HL-60 (cell line): ENCODE results near the gene INTS7.

Source experiments
- POLR2AphosphoS5 ChIP-seq: IDR thresholded peaks from 2 replicates; pipeline ENCODE4 v1.6.1; 2012; ENCODE audit warnings: low read depth
- TF ChIP-seq, protein P1 (sequence below): IDR thresholded peaks from one replicate; pipeline ENCODE4 v1.5.1; 2011; ENCODE audit warnings: low read length, control low read depth, inconsistent platforms; ENCODE audit not compliant: insufficient read depth
- TF ChIP-seq, protein P2 (sequence below): IDR thresholded peaks from 2 replicates; pipeline ENCODE4 v1.6.1; 2012; ENCODE audit warnings: low read depth; ENCODE audit not compliant: insufficient replicate concordance

DNA sequence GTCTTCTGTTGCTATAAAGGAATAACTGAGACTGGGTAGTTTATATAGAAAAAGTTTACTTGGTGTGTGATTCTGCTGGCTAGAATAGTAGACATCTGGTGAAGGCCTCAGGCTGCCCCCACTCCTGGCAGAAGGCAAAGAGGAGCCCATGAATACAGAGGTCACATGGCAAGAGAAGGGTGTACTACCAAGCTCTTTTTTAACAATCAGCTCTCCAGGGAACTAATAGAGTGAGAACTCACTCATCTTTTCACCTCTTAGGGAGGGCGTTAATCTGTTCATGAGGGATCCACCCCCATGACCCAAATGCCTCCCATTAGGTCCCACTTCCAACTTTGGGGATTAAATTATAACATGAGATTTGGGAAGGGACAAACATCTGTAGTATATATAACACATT, 9.5 kb upstream of the INTS7 start:
- TF ChIP-seq, protein P1, sequence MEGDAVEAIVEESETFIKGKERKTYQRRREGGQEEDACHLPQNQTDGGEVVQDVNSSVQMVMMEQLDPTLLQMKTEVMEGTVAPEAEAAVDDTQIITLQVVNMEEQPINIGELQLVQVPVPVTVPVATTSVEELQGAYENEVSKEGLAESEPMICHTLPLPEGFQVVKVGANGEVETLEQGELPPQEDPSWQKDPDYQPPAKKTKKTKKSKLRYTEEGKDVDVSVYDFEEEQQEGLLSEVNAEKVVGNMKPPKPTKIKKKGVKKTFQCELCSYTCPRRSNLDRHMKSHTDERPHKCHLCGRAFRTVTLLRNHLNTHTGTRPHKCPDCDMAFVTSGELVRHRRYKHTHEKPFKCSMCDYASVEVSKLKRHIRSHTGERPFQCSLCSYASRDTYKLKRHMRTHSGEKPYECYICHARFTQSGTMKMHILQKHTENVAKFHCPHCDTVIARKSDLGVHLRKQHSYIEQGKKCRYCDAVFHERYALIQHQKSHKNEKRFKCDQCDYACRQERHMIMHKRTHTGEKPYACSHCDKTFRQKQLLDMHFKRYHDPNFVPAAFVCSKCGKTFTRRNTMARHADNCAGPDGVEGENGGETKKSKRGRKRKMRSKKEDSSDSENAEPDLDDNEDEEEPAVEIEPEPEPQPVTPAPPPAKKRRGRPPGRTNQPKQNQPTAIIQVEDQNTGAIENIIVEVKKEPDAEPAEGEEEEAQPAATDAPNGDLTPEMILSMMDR, result no peak
- no peak for TF ChIP-seq POLR2AphosphoS5
- TF ChIP-seq, protein P2, sequence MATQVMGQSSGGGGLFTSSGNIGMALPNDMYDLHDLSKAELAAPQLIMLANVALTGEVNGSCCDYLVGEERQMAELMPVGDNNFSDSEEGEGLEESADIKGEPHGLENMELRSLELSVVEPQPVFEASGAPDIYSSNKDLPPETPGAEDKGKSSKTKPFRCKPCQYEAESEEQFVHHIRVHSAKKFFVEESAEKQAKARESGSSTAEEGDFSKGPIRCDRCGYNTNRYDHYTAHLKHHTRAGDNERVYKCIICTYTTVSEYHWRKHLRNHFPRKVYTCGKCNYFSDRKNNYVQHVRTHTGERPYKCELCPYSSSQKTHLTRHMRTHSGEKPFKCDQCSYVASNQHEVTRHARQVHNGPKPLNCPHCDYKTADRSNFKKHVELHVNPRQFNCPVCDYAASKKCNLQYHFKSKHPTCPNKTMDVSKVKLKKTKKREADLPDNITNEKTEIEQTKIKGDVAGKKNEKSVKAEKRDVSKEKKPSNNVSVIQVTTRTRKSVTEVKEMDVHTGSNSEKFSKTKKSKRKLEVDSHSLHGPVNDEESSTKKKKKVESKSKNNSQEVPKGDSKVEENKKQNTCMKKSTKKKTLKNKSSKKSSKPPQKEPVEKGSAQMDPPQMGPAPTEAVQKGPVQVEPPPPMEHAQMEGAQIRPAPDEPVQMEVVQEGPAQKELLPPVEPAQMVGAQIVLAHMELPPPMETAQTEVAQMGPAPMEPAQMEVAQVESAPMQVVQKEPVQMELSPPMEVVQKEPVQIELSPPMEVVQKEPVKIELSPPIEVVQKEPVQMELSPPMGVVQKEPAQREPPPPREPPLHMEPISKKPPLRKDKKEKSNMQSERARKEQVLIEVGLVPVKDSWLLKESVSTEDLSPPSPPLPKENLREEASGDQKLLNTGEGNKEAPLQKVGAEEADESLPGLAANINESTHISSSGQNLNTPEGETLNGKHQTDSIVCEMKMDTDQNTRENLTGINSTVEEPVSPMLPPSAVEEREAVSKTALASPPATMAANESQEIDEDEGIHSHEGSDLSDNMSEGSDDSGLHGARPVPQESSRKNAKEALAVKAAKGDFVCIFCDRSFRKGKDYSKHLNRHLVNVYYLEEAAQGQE, result no peak
